IMR-90 (cell line): ENCODE data around the gene LTBP1. TPM values are rescaled to one million over a fixed set of nuclear protein-coding genes. Genes with fewer than 3 reads are reported as not detected.

Experiments used
- ATAC-seq: fragments of 200-7000 bp; cut with Tn5 transposase; 2 replicates; pipeline ENCODE4 v1.9.1; 2020; ENCODE audit warnings: low read depth, mild to moderate bottlenecking, moderate library complexity
- BruUV-seq: library from RNA; stranded (reverse); fragments of 400-500 nt; replicated peaks from 2 replicates; lab custom pipeline; 2021; lab: Mats Ljungman, UMichigan
- CTCF ChIA-PET: fragments of 300-600 bp; formaldehyde crosslinking; extraction: SDS; loops from one replicate; lab custom pipeline; 2021; ENCODE audit warnings: antibody characterized with exemption; lab: Yijun Ruan, JAX
- POLR2A ChIA-PET: fragments of 300-600 bp; sonication (Branson Sonifier 250); formaldehyde crosslinking; loops from one replicate; lab custom pipeline; 2022; ENCODE audit warnings: antibody characterized with exemption; ENCODE audit not compliant: unreplicated experiment; lab: Charles Lee
- DNase-seq: peaks from one replicate; pipeline ENCODE4 v3.0.0; 2013
- H2AFZ ChIP-seq: replicated peaks from 2 replicates; pipeline ENCODE3; 2013; ENCODE audit warnings: low read length, mild to moderate bottlenecking; ENCODE audit not compliant: poor library complexity
- H2AK5ac ChIP-seq: 2 replicates; pipeline ENCODE4 v1.6.1; 2013; ENCODE audit warnings: low read depth, low read length, inconsistent platforms
- H2AK9ac ChIP-seq: replicated peaks from 2 replicates; pipeline ENCODE3; 2013; ENCODE audit warnings: mild to moderate bottlenecking, low read depth, low read length, moderate library complexity; ENCODE audit not compliant: poor library complexity
- H2BK120ac ChIP-seq: 2 replicates; pipeline ENCODE4 v1.6.1; 2013; ENCODE audit warnings: low read depth, low read length, inconsistent platforms
- H2BK15ac ChIP-seq: 3 replicates; pipeline ENCODE4 v1.6.1; 2013; ENCODE audit warnings: low read depth, low read length, inconsistent platforms
- H2BK20ac ChIP-seq: 2 replicates; pipeline ENCODE4 v1.6.1; 2013; ENCODE audit warnings: low read depth, mild to moderate bottlenecking, inconsistent platforms, low read length, moderate library complexity
- H2BK5ac ChIP-seq: 2 replicates; pipeline ENCODE4 v1.6.1; 2013; ENCODE audit warnings: mild to moderate bottlenecking, low read depth, low read length, inconsistent platforms; ENCODE audit not compliant: poor library complexity, severe bottlenecking
- H3K14ac ChIP-seq: replicated peaks from 2 replicates; pipeline ENCODE4 v1.6.1; 2013; ENCODE audit warnings: low read depth, low read length, inconsistent platforms
- H3K18ac ChIP-seq: 2 replicates; pipeline ENCODE4 v1.6.1; 2013; ENCODE audit warnings: low read depth, low read length, control low read depth
- H3K23ac ChIP-seq: 2 replicates; pipeline ENCODE4 v1.6.1; 2013; ENCODE audit warnings: low read depth, low read length, inconsistent platforms
- H3K27ac ChIP-seq: 2 replicates; pipeline ENCODE4 v1.5.1; 2013; ENCODE audit warnings: mild to moderate bottlenecking, control low read depth, low read length; ENCODE audit not compliant: insufficient read depth
- H3K27me3 ChIP-seq: 2 replicates; pipeline ENCODE4 v1.6.1; 2013; ENCODE audit warnings: low read length; ENCODE audit not compliant: control insufficient read depth, insufficient read depth
- H3K36me3 ChIP-seq: 2 replicates; pipeline ENCODE4 v1.6.1; 2013; ENCODE audit warnings: low read length, mixed read lengths; ENCODE audit not compliant: control insufficient read depth, insufficient read depth
- H3K4ac ChIP-seq: 2 replicates; pipeline ENCODE4 v1.6.1; 2013; ENCODE audit warnings: low read depth, low read length, inconsistent platforms
- H3K4me1 ChIP-seq: 2 replicates; pipeline ENCODE4 v1.6.1; 2013; ENCODE audit warnings: low read length, mixed read lengths; ENCODE audit not compliant: control insufficient read depth, insufficient read depth
- H3K4me2 ChIP-seq: 2 replicates; pipeline ENCODE4 v1.6.1; 2013; ENCODE audit warnings: low read depth, mild to moderate bottlenecking, control low read depth, low read length, moderate library complexity
- H3K4me3 ChIP-seq: 2 replicates; pipeline ENCODE4 v1.5.1; 2013; ENCODE audit warnings: low read depth, mild to moderate bottlenecking, control low read depth, low read length, moderate library complexity; ENCODE audit not compliant: insufficient read depth
- H3K56ac ChIP-seq: 2 replicates; pipeline ENCODE4 v1.6.1; 2013; ENCODE audit warnings: low read length, inconsistent platforms; ENCODE audit not compliant: insufficient read depth; ENCODE audit errors: extremely low read depth
- H3K79me1 ChIP-seq, 2 experiments: 2 replicates each; pipeline ENCODE4 v1.6.1; 2013; ENCODE audit warnings: low read length in 2 of 2, inconsistent platforms in 1 of 2, low read depth in 1 of 2
- H3K9ac ChIP-seq: 2 replicates; pipeline ENCODE4 v1.6.1; 2013; ENCODE audit warnings: low read depth, low read length, control low read depth
- H3K9me1 ChIP-seq: 2 replicates; pipeline ENCODE4 v1.6.1; 2013; ENCODE audit warnings: low read length, inconsistent platforms; ENCODE audit not compliant: insufficient read depth
- H3K9me3 ChIP-seq: 2 replicates; pipeline ENCODE4 v1.6.1; 2013; ENCODE audit warnings: low read length; ENCODE audit not compliant: control insufficient read depth, insufficient read depth
- H4K20me1 ChIP-seq: 2 replicates; pipeline ENCODE4 v1.6.1; 2013; ENCODE audit warnings: low read length, inconsistent platforms; ENCODE audit not compliant: insufficient read depth
- H4K5ac ChIP-seq: 2 replicates; pipeline ENCODE4 v1.6.1; 2013; ENCODE audit warnings: mild to moderate bottlenecking, low read depth, low read length, control low read depth
- H4K8ac ChIP-seq, 2 experiments: 2 replicates each; pipeline ENCODE4 v1.6.1; 2013; ENCODE audit warnings: low read depth in 2 of 2, low read length in 2 of 2, control low read depth in 1 of 2, inconsistent platforms in 1 of 2
- H4K91ac ChIP-seq: 2 replicates; pipeline ENCODE4 v1.6.1; 2013; ENCODE audit warnings: low read depth, low read length, inconsistent platforms; ENCODE audit not compliant: insufficient read depth
- MAFK ChIP-seq: IDR thresholded peaks from 2 replicates; pipeline ENCODE4 v1.6.1; 2012; ENCODE audit warnings: low read depth, low read length, improper control_type of control experiment
- MXI1 ChIP-seq: IDR thresholded peaks from 2 replicates; pipeline ENCODE4 v1.6.1; 2012; ENCODE audit warnings: low read depth, mild to moderate bottlenecking, low read length, moderate library complexity, borderline replicate concordance
- NFE2L2 ChIP-seq: fragments of 150-350 bp; IDR thresholded peaks from 2 replicates; pipeline ENCODE4 v1.6.1; 2016; ENCODE audit warnings: low read depth, mild to moderate bottlenecking, low read length
- RFX5 ChIP-seq: IDR thresholded peaks from 2 replicates; pipeline ENCODE4 v1.8.0; 2012; ENCODE audit warnings: low read depth, mild to moderate bottlenecking, low read length, moderate library complexity
- whole genome bisulfite sequencing, 2 experiments: methylation state at CpG; one replicate each; pipeline versions ENCODE4 v1.1.5 to v1.1.7; 2013; ENCODE audit warnings: missing lambda C conversion rate in 2 of 2; ENCODE audit not compliant: insufficient read length in 1 of 2; ENCODE audit errors: extremely low coverage in 2 of 2; 5-methylcytosine and 5-hydroxymethylcytosine counted together
- dilution Hi-C: fragments of 300-500 bp; cut with HindIII; formaldehyde crosslinking; loops from one replicate; pipeline ENCODE4 v1.14.3; 2018; ENCODE audit warnings: low sequenced_read_pairs; ENCODE audit not compliant: unreplicated experiment
- in situ Hi-C: fragments of 300-500 bp; cut with MboI; formaldehyde crosslinking; loops from 3 replicates; pipeline ENCODE4 v1.14.3; 2019; ENCODE audit warnings: low sequenced_read_pairs, inconsistent platforms, mixed read lengths
- intact Hi-C: fragments of 100-400 bp; cut with micrococcal nuclease; formaldehyde crosslinking; loops from 2 replicates; pipeline ENCODE4 v1.10.0; 2022
- polyA plus RNA-seq, 3 experiments: library from polyadenylated mRNA; depleted of rRNA; stranded (reverse); fragments of >200 nt; gene quantifications; 2 replicates each; pipeline ENCODE4 v1.2.3, GENCODE V29; 2012; ENCODE audit warnings: low replicate concordance in 1 of 3
- total RNA-seq: library from RNA; depleted of rRNA; stranded (reverse); fragments of >200 nt; gene quantifications from 2 replicates; pipeline ENCODE4 v1.2.3, GENCODE V29; 2012
- TF ChIP-seq, protein P1 (sequence below): fragments of 150-350 bp; IDR thresholded peaks from 2 replicates; pipeline ENCODE4 v1.6.1; 2017; ENCODE audit warnings: mild to moderate bottlenecking, antibody characterized with exemption, low read length, low read depth

LTBP1 gene
- total and polyA plus RNA-seq, 2 of the 4 experiments (the other 2 are of a cell fraction): 235 to 326 TPM

DNA sequence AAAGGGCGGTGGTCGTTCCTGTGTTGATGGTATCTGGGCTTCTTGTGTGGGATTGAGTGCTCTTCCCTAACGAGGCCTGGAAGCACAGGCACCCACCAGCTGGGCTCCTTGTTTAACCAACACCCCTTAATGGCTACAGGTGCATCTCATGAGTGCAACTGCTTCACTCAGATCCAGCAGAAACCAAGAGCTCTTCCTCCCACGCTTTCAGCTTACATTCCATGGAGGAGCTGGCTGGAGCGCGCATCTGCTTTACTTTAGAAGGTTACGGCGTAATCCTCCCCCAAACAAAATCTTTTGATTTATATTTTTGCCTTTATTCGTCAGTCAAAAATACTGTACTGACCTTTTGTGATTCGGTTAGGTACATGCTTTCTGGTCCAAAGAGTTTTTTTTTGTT, 174.7 kb downstream of the LTBP1 start:
- Histone ChIP-seq H3K23ac (no peak overlapping the region), H3K4ac (no peak overlapping the region; the same call in 1 of the 2 replicates), H2AK5ac (no peak overlapping the region), H4K20me1 (no peaks in the 10 kb centered on the region), H4K5ac (no peak overlapping the region), H3K9ac (no peak overlapping the region), H2AK9ac (no peak overlapping the region), H2BK120ac (no peak overlapping the region), H3K27ac (no peak overlapping the region), H3K9me3 (no peaks in the 10 kb centered on the region), H2BK15ac (no peak overlapping the region), H3K56ac (no peak overlapping the region), H3K9me1 (peaks cover 7% of the 10 kb centered on the region; the same call in 1 of the 2 replicates), H4K8ac (no peak overlapping the region), H3K18ac (no peak overlapping the region), H2BK5ac (no peak overlapping the region), H2BK20ac (no peak overlapping the region), H3K27me3 (no peaks in the 10 kb centered on the region), H3K36me3 (peaks cover 3% of the 10 kb centered on the region; the same call in 1 of the 2 replicates), H3K79me1 (peaks cover 24 to 34% of the 10 kb centered on the region in 2 experiments), H3K4me2 (no peak overlapping the region), H3K14ac (no peak overlapping the region), H4K91ac (no peak overlapping the region), H3K4me1 (peaks cover 9% of the 10 kb centered on the region), H3K4me3 (no peak overlapping the region), H2AFZ (no peak overlapping the region)
- POLR2A ChIA-PET: no interaction called here
- CTCF ChIA-PET: interaction anchor here (0.5 to 1.1 kb wide), 3 partner anchors 9 to 180 kb away, joined by 3 to 5 read pairs (median 3); no protein-coding TSS in a partner anchor
- DNase-seq (no peak), ATAC-seq (no peak)
- no CpG with 5 or more reads among the region's 10 CpGs for WGBS, 2 experiments
- in situ Hi-C loops: no loop called here
- BruUV-seq: no TSS peak
- intact Hi-C loops: no loop called here
- no peak for TF ChIP-seq MAFK
- TF ChIP-seq MXI1: no peak
- TF ChIP-seq, protein P1, sequence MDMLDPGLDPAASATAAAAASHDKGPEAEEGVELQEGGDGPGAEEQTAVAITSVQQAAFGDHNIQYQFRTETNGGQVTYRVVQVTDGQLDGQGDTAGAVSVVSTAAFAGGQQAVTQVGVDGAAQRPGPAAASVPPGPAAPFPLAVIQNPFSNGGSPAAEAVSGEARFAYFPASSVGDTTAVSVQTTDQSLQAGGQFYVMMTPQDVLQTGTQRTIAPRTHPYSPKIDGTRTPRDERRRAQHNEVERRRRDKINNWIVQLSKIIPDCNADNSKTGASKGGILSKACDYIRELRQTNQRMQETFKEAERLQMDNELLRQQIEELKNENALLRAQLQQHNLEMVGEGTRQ: no peak
- no peak for TF ChIP-seq RFX5
- TF ChIP-seq NFE2L2: no peak
- dilution Hi-C loops: no loop called here
